22Rv1 (cell line): ENCODE data around the gene RPN2.
A peak's percentile ranks its signal among the peaks of the same experiment; 100 is the strongest.

Experiments used
- H3K27ac ChIP-seq: fragments of 450-650 bp; 2 replicates; pipeline ENCODE4 v1.5.1; 2017
- CTCF ChIP-seq: fragments of 450-650 bp; IDR thresholded peaks from 2 replicates; pipeline ENCODE4 v1.5.1; 2017; ENCODE audit warnings: mild to moderate bottlenecking
- ZFX ChIP-seq: fragments of 450-650 bp; IDR thresholded peaks from 2 replicates; pipeline ENCODE4 v1.6.1; 2017; ENCODE audit warnings: antibody characterized with exemption, borderline replicate concordance

Gene RPN2

GRCh38 chr20:37162646-37163045 lies 16.5 kb upstream of the RPN2 start:
- TF ChIP-seq CTCF (no peak), ZFX (no peak)
- no peak overlapping the region for H3K27ac ChIP-seq

- no peak for TF ChIP-seq ZFX
- TF ChIP-seq CTCF: no peak
- H3K27ac ChIP-seq: no peak overlapping the region
These were observed 15.1 kb upstream of the RPN2 start for GRCh38 chr20:37163832-37164554.

- no peak overlapping the region for H3K27ac ChIP-seq
- TF ChIP-seq CTCF (no peak), ZFX (no peak)
These were observed 14.1 kb upstream of the RPN2 start for GRCh38 chr20:37165031-37165430.

GRCh38 chr20:37166867-37167266 lies 12.3 kb upstream of the RPN2 start:
- no peak overlapping the region for H3K27ac ChIP-seq
- no peak for TF ChIP-seq ZFX
- no peak for TF ChIP-seq CTCF

GRCh38 chr20:37172836-37173235 lies 6.3 kb upstream of the RPN2 start:
- no peak overlapping the region for H3K27ac ChIP-seq
- TF ChIP-seq ZFX (no peak), CTCF (no peak)

GRCh38 chr20:37179683-37180524 lies 774 bp downstream of the RPN2 start:
- TF ChIP-seq CTCF (no peak), ZFX (no peak)
- peak overlapping the region; percentile 99 for H3K27ac ChIP-seq

GRCh38 chr20:37185686-37186085 lies 6.6 kb downstream of the RPN2 start:
- TF ChIP-seq CTCF (no peak), ZFX (no peak)
- no peak overlapping the region for H3K27ac ChIP-seq
